Transverse colon (tissue), 4 donors: Measurements from ENCODE around the gene FSCN2.

Experiments
- CTCF ChIP-seq, 5 experiments: fragments of 200-600 bp in 3 of 5; fragments of 450-650 bp in 2 of 5; sonication (generic) in 3 of 5; IDR thresholded peaks; 1 replicate in 2 of 5; 2 replicates in 3 of 5; pipeline ENCODE4 v1.5.1; 2016 to 2017; ENCODE audit warnings: antibody characterized with exemption in 5 of 5, inconsistent platforms in 3 of 5, mild to moderate bottlenecking in 2 of 5, moderate library complexity in 1 of 5
- EP300 ChIP-seq: sonication (generic); formaldehyde crosslinking; IDR thresholded peaks from one replicate; pipeline ENCODE4 v1.6.1; 2017; ENCODE audit warnings: antibody characterized with exemption, low read depth
- POLR2A ChIP-seq: fragments of 450-650 bp; IDR thresholded peaks from one replicate; pipeline ENCODE4 v1.6.1; 2016; ENCODE audit warnings: antibody characterized with exemption, mild to moderate bottlenecking, moderate library complexity
- POLR2AphosphoS5 ChIP-seq, 3 donors: sonication (generic); formaldehyde crosslinking; IDR thresholded peaks; one replicate each; pipeline ENCODE4 v1.6.1; 2016; ENCODE audit warnings: antibody characterized with exemption in 3 of 3

- TF ChIP-seq CTCF (IDR thresholded peaks at IDR 0.05) (no peak), POLR2A (no peak), EP300 (no peak), POLR2AphosphoS5 (IDR thresholded peaks at IDR 0.05) (no peak)
Observed at GRCh38 chr17:81480140-81481072, 47.8 kb upstream of the FSCN2 start.
